Mucosa of gallbladder (tissue), 1 donor: ENCODE measurements around the gene THBD. TPM values are rescaled to one million over a fixed set of nuclear protein-coding genes. Genes with fewer than 3 reads are reported as not detected.

Experiments
- DNase-seq: peaks from one replicate; pipeline ENCODE4 v3.0.0-alpha.2; 2020; ENCODE audit warnings: low spot score
- total RNA-seq: library from RNA; stranded (reverse); gene quantifications from one replicate; pipeline ENCODE4 v1.2.1, GENCODE V29; 2021
- donor health status: DM: no; HTN: no; CAD: no.

The THBD gene
- total RNA-seq, 1 donor from 2014 or later = 11.6 TPM

DNA sequence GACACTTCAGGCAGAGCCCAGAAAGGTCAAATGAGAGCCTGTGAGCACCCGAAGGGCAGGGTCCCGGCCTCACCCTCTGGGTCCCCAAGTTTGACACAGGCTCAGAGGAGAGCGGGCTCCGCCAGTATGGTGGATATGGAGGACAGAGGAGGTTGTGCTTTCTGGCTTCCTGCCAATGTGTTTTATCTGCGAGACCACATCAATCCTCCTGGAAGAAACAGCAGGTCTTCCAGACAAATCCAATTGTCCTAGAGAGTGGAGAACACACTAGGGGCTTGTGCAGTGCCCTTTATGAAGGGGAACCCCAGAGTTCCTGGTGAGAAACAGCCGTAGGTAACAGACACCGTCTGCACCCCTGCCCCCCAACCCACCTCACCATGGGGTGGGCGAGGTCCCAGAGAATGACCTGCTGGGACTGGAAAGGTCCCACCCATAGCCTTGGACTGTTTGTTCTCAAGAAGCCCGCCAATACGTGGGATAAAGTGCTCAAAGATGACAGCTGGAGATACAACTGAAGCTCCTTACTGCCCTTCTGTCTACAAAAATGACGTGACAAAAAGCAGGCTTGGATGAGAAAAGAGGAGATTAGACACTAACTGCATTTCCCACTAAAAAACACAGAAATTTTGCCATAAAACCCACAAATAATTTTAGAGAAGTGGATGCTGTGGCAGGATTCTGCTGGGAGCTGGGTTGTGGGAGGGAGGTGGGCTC lies 38.3 kb downstream of the THBD start:
- no peak for DNase-seq

DNA sequence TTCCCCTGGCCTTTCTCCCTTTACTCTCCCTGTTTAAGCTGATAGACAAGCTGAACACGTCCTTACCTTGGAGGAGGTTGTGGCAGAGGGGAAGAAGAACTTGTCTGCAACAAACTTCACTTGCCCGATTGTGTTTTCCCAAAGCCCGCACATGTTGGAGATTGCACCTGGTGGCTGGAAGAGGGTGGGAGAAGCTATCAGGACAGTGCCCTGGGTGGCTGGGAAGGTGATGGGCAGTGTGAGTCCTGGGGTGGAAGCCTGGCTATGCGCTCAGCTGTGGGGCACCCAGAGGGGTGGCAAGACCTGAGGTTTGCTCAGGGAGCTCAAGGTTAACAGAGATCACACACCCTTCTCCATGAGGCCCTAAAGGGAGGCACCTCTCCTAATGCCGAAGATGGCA lies 39.4 kb downstream of the THBD start:
- DNase-seq = no peak

DNA sequence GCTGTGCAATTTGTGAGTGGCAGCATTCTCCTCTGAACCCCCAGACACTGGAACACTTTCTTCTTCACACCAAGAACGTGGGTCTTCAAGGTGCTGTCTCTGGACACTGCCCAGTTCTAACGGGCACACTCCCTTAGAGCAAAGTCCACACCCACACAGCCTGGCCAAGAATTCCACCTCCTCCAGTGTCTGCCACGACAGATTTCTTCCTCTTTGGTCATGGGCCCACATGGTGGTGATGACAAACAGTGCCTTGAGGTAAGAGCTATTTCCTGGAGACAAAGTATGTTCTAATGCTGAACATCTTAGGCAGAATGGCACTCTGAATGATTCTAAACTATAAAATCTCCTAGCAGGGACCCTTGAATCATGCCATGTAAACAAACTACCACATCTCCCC lies 39.8 kb downstream of the THBD start:
- DNase-seq = peak; percentile 77

DNA sequence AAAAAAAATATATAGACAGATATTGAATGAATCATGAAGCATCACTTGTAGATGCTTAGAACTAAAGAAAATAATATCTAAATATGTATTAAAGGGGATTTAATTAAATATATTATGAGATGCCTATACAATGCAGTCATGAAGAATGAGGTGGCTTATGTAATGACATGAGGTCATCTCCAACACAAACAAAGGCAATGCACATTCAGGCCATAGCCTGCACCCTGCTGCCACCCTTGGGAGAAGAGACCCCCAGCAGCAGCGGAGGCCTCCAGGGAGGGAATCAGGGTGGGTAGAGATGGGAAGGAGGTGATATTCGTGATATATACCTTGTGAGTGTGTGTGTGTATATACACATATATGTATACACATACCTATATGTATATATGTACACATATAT lies 40.8 kb downstream of the THBD start:
- no peak for DNase-seq

DNA sequence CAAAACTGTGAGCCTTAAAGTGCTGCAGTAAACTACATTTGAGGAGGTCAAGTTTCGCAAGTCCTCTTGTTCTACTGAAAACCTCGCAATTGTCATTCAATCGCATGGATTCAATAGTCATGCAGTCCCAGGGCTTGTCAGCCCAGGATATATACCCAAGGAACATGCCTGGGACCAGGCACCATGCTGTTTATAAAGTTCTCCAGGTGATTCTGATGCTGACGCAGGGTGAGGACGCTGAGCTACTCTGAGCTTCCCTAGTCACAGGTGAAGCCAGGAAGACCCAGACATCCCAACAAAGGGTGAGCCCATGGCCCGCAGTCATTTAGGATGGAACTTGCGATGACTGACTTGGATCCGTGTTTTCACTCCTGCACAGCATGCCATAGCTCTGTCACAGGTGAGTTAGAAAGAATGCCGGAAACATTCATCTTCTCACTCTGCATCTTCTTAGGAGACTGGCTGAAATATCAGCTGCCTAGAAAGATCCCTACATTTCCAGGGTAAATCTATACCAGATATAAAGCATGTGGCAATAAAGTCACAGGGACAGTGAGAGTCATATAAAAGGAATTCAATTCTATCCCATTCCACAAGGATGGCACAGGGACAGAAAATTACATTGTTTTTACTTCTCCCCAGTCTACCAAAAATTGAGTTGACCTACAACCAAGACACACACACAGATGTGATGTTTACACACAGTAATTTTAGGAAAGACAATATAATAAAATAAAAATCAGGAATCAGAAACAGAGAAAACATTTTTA lies 41.4 kb downstream of the THBD start:
- no peak for DNase-seq

DNA sequence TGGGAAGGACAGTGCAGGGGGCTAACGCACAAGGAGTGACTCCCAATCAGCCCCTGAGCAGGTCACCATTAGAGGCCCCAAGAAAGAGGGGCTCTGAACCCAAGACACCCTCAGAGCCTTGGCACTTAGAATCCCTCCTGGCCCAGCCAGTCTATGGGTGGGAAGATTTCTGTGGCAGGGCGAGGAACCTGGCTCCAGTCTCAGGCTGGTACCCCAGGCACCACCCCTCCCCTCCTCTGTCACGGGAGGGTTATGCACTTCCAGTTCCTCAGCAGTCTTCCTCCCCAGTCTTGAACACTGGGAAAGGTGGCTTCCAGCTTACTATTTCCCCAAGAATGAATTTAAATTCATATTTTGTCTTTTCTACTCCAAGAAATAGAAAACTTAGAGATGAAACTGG lies 42.0 kb downstream of the THBD start:
- DNase-seq = no peak

DNA sequence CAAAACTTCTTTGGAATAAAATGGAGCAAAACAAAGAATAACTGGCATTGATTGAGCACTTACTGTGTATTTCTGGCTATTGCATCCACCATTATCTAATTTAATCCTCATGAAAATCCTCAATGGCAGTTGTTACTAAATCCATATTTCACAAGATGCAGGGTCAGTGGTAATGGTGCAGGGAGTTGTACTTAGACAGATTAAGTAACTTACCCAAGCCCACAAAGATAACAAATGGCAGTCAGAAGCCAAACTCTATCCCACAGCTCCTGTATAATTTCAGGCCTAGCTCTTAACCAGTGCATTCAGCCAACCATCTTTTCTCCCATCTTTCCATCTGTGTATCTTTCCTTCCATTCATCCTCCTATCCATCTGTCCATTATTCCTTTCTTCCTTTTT lies 43.7 kb downstream of the THBD start:
- DNase-seq = no peak

DNA sequence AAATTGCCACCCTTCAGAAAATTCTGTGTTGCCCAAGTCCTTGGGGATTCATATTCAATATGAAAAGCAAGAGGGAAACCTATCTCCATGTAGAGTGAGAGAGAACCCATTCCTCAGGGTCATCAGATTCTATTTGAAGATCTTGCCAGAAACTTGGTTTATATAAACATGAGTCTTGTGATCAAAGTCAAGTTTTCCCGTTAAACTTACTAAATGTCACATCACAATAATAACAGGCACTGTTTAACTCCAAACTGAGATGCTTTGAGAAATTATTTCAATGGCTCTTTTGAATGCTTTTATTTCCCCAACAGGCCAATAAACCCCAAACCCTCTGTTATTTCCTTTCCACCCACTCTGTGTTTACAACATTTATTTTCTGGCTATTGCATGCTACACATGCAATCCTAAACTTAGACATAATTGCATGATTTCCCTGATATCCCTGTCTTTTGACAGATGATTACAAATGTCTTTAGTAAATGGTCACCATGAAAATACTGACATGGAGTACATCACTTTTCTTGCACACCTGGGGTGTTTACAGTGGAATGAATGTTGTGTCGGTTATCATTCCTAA lies 45.5 kb downstream of the THBD start:
- DNase-seq = no peak

DNA sequence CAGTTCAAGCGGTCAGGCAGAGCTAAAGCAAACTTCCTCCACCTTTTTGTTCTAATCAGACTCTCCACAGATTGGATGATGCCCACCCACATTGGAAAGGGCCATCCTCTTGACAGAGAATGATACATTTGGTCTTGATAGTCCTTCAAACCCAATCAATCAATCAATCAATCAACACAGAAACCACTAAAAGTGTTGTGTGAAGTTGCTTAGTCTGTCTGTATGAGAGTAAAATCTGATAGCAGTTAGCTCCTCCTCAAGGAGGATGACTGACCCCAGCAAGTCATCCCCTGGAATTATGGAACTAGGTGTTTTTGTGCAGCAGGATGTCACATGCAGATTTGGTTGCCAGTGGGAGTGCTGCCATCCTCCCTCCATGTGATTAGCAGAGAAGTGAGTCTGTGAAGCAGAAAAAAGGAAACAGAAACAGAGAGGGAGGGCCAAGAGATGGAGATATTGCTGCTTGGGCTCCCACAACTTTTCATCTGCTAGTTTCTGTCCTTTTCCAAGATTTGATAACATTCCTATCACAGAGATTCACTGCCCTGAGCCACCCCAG lies 46.3 kb downstream of the THBD start:
- DNase-seq = no peak

DNA sequence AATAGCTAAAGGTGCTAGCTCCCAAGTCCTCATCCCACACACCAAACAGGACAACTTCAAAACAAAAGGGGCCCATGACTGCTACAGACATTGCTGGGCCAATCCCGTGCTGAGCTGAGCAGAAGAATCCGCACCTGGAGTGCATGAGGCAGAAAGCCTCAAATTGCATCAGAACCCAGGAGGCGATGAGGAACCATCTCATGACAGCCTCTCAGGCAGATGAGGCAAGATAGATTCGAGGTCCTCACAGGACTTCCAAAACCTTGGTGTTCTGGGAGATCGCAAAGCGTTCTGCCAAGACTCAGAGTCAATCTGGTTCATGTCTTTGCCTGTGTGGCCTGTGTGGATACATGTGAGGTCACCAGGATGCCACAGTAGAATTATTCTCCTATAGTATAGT lies 47.2 kb downstream of the THBD start:
- no peak for DNase-seq

DNA sequence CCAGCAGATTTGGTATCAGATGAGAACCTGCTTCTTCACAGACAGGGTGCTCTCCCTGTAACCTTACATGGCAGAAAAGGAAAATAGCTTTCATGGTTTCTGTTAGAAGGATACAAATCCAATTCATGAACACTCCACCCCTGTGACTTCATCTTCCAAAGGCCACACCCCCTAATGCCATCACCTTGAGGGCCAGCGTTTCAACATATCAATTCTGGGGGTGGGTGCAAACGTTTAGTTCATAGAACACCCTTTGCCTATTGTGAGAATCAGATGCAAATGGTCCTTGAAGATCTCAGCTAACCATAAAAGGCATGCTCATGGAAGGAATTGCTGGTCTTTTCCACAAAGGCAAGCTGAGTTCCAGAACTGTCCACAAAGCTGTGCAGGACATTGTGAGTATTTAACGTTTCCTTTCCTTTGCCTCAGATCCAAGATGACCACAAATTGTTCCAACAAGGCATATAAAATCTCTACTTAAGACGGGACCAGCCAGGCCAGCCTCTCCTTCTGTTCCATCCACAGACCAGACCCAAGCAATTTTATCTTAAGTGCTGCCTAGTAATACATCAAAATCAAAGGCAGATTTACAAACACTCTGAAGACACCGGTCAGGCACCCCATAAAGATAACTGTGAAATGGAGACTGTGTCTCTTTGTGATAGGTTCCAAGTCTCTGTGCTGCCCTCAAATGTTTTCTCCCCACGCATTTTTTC lies 49.1 kb downstream of the THBD start:
- no peak for DNase-seq

DNA sequence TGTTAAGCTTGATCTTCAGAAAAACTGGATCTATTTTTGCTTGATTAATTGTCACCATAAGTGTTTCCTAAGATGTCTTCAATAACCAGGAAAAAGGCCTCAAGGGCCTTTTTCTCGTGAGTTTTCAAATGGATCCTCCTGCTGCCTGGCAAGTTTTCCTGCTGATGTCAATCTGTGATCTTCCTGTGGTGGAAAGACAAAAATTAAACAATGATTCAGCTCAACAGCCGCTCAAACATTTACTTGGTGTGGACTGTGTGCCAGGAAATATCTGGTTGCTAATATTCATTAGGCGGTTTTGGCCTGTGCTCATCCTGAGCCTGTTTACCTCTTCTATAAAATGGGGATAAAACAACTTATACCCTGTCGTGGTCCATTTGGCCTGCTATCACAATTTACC lies 49.7 kb downstream of the THBD start:
- peak; percentile 42 for DNase-seq

DNA sequence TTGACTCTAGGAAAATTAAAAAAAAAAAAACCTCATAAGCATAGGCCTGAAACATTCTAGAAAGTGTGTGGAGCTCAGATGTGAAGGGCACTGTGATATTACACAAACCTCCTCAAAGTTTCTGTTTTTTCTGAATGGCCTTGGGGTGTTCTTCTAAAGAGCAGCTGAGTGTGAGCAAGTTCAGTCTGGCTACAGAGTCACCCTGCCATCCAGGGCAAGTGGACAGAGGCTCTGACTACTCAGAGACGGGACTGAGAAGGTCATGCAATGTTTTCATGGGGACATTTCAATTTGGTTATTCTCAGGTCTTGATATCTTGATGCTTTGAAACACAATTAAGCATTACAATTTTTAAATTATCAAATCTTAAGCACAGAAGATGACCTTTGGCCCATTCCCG lies 51.0 kb downstream of the THBD start:
- DNase-seq = no peak

DNA sequence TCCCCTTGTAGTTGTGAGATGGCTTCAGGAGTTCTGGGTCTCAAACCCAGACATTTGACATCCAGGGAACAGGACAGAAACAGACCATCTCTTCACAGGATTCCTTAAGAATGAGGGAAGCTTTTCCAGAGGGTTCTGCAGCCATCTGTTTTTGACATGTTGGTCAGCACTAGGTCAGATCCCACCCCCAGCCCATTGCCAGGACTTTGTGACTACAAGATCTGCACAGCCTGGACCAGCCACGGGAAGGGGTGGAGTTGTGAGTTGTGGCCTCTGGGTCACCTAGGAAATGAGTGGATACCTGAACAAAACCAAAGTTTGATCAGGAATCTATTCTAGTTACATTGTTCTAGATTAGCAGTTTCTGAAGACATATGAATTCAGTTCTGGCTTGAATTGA lies 53.5 kb downstream of the THBD start:
- no peak for DNase-seq

Other genes starting within 250 kb of the THBD start
- gene SSTR4, start 14.4 kb downstream of the THBD start, total RNA-seq = not detected
- 38.4 TPM for gene CD93, start 36.7 kb upstream of the THBD start, total RNA-seq